ENCODE measurements around the gene PKD1.

PKD1 gene

GRCh38 chr16:2078691-2079090 is 57.0 kb downstream of the PKD1 start:
- DNase-seq (ENCODE audit: insufficient read length) (no peak), FAIRE-seq (no peak)

GRCh38 chr16:2078096-2078495 is 57.6 kb downstream of the PKD1 start:
- no peak for FAIRE-seq
- TF ChIP-seq POLR2A (IDR thresholded peaks at IDR 0.05; ENCODE audit: low read depth, low read length) (no peak), TAF1 (IDR thresholded peaks at IDR 0.05; ENCODE audit: borderline replicate concordance, low read depth, low read length) (no peak), POLR2AphosphoS5 (IDR thresholded peaks at IDR 0.05; ENCODE audit: low read depth, low read length) (no peak)
- no peak for DNase-seq (ENCODE audit: insufficient read length)

More at GRCh38 chr16:2078691-2079090, 57.0 kb downstream of the PKD1 start:
- TF ChIP-seq TAF1 (IDR thresholded peaks at IDR 0.05; ENCODE audit: borderline replicate concordance, low read depth, low read length) (no peak), POLR2A (IDR thresholded peaks at IDR 0.05; ENCODE audit: low read depth, low read length) (no peak), POLR2AphosphoS5 (IDR thresholded peaks at IDR 0.05; ENCODE audit: low read depth, low read length) (no peak)

GRCh38 chr16:2077696-2078095 is 58.0 kb downstream of the PKD1 start:
- FAIRE-seq: no peak
- no peak for DNase-seq (ENCODE audit: insufficient read length)
- no peak for TF ChIP-seq POLR2A (IDR thresholded peaks at IDR 0.05; ENCODE audit: low read depth, low read length)
- TF ChIP-seq POLR2AphosphoS5 (IDR thresholded peaks at IDR 0.05; ENCODE audit: low read depth, low read length): no peak
- TF ChIP-seq TAF1 (IDR thresholded peaks at IDR 0.05; ENCODE audit: borderline replicate concordance, low read depth, low read length): no peak

GRCh38 chr16:2077016-2077415 is 58.7 kb downstream of the PKD1 start:
- FAIRE-seq (no peak), DNase-seq (ENCODE audit: insufficient read length) (no peak)
- TF ChIP-seq TAF1 (IDR thresholded peaks at IDR 0.05; ENCODE audit: borderline replicate concordance, low read depth, low read length): no peak
- TF ChIP-seq POLR2AphosphoS5 (IDR thresholded peaks at IDR 0.05; ENCODE audit: low read depth, low read length): no peak
- TF ChIP-seq POLR2A (IDR thresholded peaks at IDR 0.05; ENCODE audit: low read depth, low read length): no peak

- no peak for TF ChIP-seq POLR2A (IDR thresholded peaks at IDR 0.05; ENCODE audit: low read depth, low read length)
- no peak for TF ChIP-seq POLR2AphosphoS5 (IDR thresholded peaks at IDR 0.05; ENCODE audit: low read depth, low read length)
- no peak for TF ChIP-seq TAF1 (IDR thresholded peaks at IDR 0.05; ENCODE audit: borderline replicate concordance, low read depth, low read length)
- no peak for FAIRE-seq
- DNase-seq (ENCODE audit: insufficient read length): no peak
Observed at GRCh38 chr16:2076072-2076865, 59.4 kb downstream of the PKD1 start.

- TF ChIP-seq TAF1 (IDR thresholded peaks at IDR 0.05; ENCODE audit: borderline replicate concordance, low read depth, low read length): no peak
- TF ChIP-seq POLR2A (IDR thresholded peaks at IDR 0.05; ENCODE audit: low read depth, low read length): no peak
- TF ChIP-seq POLR2AphosphoS5 (IDR thresholded peaks at IDR 0.05; ENCODE audit: low read depth, low read length): no peak
- no peak for FAIRE-seq
- DNase-seq (ENCODE audit: insufficient read length): no peak
Observed at GRCh38 chr16:2075631-2076030, 60.1 kb downstream of the PKD1 start.

- no peak for DNase-seq (ENCODE audit: insufficient read length)
- TF ChIP-seq POLR2AphosphoS5 (IDR thresholded peaks at IDR 0.05; ENCODE audit: low read depth, low read length) (no peak), TAF1 (IDR thresholded peaks at IDR 0.05; ENCODE audit: borderline replicate concordance, low read depth, low read length) (no peak), POLR2A (IDR thresholded peaks at IDR 0.05; ENCODE audit: low read depth, low read length) (no peak)
- FAIRE-seq: no peak
Observed at GRCh38 chr16:2074071-2074470, 61.6 kb downstream of the PKD1 start.

GRCh38 chr16:2072926-2073325 is 62.8 kb downstream of the PKD1 start:
- DNase-seq (ENCODE audit: insufficient read length) (no peak), FAIRE-seq (no peak)
- TF ChIP-seq TAF1 (IDR thresholded peaks at IDR 0.05; ENCODE audit: borderline replicate concordance, low read depth, low read length) (no peak), POLR2AphosphoS5 (IDR thresholded peaks at IDR 0.05; ENCODE audit: low read depth, low read length) (no peak), POLR2A (IDR thresholded peaks at IDR 0.05; ENCODE audit: low read depth, low read length) (no peak)

GRCh38 chr16:2071454-2072202 is 64.1 kb downstream of the PKD1 start:
- DNase-seq (ENCODE audit: insufficient read length) (no peak), FAIRE-seq (no peak)
- no peak for TF ChIP-seq POLR2AphosphoS5 (IDR thresholded peaks at IDR 0.05; ENCODE audit: low read depth, low read length)
- no peak for TF ChIP-seq POLR2A (IDR thresholded peaks at IDR 0.05; ENCODE audit: low read depth, low read length)
- TF ChIP-seq TAF1 (IDR thresholded peaks at IDR 0.05; ENCODE audit: borderline replicate concordance, low read depth, low read length): no peak

- DNase-seq (ENCODE audit: insufficient read length): no peak
- no peak for FAIRE-seq
- TF ChIP-seq POLR2A (IDR thresholded peaks at IDR 0.05; ENCODE audit: low read depth, low read length): no peak
- no peak for TF ChIP-seq POLR2AphosphoS5 (IDR thresholded peaks at IDR 0.05; ENCODE audit: low read depth, low read length)
- no peak for TF ChIP-seq TAF1 (IDR thresholded peaks at IDR 0.05; ENCODE audit: borderline replicate concordance, low read depth, low read length)
Observed at GRCh38 chr16:2070576-2071453, 64.9 kb downstream of the PKD1 start.

- TF ChIP-seq POLR2AphosphoS5 (IDR thresholded peaks at IDR 0.05; ENCODE audit: low read depth, low read length) (no peak), TAF1 (IDR thresholded peaks at IDR 0.05; ENCODE audit: borderline replicate concordance, low read depth, low read length) (no peak), POLR2A (IDR thresholded peaks at IDR 0.05; ENCODE audit: low read depth, low read length) (no peak)
- DNase-seq (ENCODE audit: insufficient read length): no peak
- FAIRE-seq: no peak
Observed at GRCh38 chr16:2066139-2066538, 69.6 kb downstream of the PKD1 start.

Data from GM12892 (cell line).